ENCODE data around the gene CERS6.

The CERS6 gene

DNA sequence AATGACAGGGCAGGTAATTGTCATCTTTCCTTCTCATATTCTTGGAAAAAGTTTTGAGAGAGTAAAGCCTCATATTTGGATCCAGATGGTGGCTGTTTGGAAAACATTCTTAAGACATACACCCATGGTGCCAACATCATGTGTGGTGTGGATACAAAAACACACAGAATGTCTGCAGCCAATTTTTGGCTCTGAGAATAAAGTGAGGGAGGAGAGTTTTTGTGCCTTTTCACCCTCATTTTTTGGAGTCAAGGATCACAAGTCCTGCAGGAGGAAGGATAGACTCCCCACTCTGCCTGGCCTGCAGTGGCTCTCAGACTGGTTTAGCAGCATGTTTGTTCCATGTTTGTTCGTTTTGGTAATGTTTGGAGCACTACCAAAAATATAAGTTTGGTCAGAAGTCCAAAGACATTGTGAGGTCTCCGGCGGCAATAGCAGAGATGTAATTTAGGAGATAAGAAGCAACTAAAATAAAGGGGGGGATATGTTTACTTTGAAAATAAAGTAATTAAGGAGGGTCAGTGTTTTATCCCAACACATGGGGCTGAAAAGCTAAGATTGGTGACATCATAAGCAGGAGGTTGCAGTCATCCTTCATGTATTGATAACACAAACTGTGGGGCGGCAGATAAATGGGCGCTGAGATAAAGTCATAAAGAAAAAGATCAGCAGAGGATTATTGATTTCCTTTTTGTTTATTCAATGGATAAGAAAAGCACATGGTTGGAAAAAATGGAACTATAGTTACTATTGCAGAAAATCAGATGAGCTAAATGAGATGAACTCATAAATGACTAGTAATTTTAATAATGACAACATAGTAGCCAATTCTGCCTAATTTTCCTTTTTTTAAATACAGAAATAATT lies 347.0 kb downstream of the CERS6 start:
- Histone ChIP-seq H3K14ac (ENCODE audit: low read length) (no peak overlapping the region), H2AK5ac (ENCODE audit: low read depth, low read length) (no peak overlapping the region), H3K23ac (ENCODE audit: low read depth, low read length, poor library complexity) (no peak overlapping the region), H2BK5ac (ENCODE audit: low read length) (no peak overlapping the region), H4K8ac (ENCODE audit: low read depth, low read length) (no peak overlapping the region), H4K91ac (ENCODE audit: low read depth, low read length, poor library complexity) (no peak overlapping the region), H3K9ac (ENCODE audit: low read depth, low read length, poor library complexity) (no peak overlapping the region), H3K36me3 (replicated peaks in 1 of 2; ENCODE audit: control insufficient read depth in 2 of 2, insufficient read depth in 2 of 2, low read length in 2 of 2) (no peaks in the 10 kb centered on the region), H3K9me3 (replicated peaks in 1 of 2; ENCODE audit: control insufficient read depth in 2 of 2, insufficient read depth in 1 of 2, low read depth in 1 of 2, low read length in 2 of 2) (no peaks in the 10 kb centered on the region), H3K27me3 (ENCODE audit: control insufficient read depth in 3 of 3, insufficient read depth in 3 of 3, low read depth in 1 of 3, low read length in 3 of 3) (no peaks in the 10 kb centered on the region), H3K79me1 (ENCODE audit: low read depth, low read length) (no peaks in the 10 kb centered on the region), H2BK120ac (ENCODE audit: low read depth, low read length) (no peak overlapping the region), H3K4me3 (ENCODE audit: low read length in 2 of 2) (no peak overlapping the region), H3K18ac (ENCODE audit: low read length) (no peak overlapping the region), H2BK15ac (ENCODE audit: low read length) (no peak overlapping the region), H2AFZ (ENCODE audit: low read length) (no peak overlapping the region), H2BK12ac (ENCODE audit: low read length) (no peak overlapping the region), H3K4me1 (ENCODE audit: control insufficient read depth in 2 of 2, insufficient read depth in 1 of 2, low read depth in 1 of 2, low read length in 2 of 2) (peaks cover 6 to 8% of the 10 kb centered on the region in 2 donors), H3K4ac (ENCODE audit: low read length) (no peak overlapping the region), H3K4me2 (ENCODE audit: insufficient read depth, low read length, poor library complexity, severe bottlenecking) (no peak overlapping the region), H3K27ac (replicated peaks; ENCODE audit: low read length) (no peak overlapping the region)
- no peak for DNase-seq (ENCODE audit: low spot score)
- no CpG with 5 or more reads among the region's 5 CpGs for WGBS, 2 donors (ENCODE audit: extremely low coverage in 2 of 2, insufficient read length in 2 of 2, insufficient replicate concordance in 1 of 2)

GRCh38 chr2:168804214-168804613 lies 348.1 kb downstream of the CERS6 start:
- Histone ChIP-seq H4K8ac (ENCODE audit: low read depth, low read length) (no peak overlapping the region), H3K27ac (replicated peaks; ENCODE audit: low read length) (no peak overlapping the region), H2BK5ac (ENCODE audit: low read length) (no peak overlapping the region), H3K4me3 (ENCODE audit: low read length in 2 of 2) (no peak overlapping the region), H2AFZ (ENCODE audit: low read length) (peak overlapping the region; percentile 20), H3K9me3 (replicated peaks in 1 of 2; ENCODE audit: control insufficient read depth in 2 of 2, insufficient read depth in 1 of 2, low read depth in 1 of 2, low read length in 2 of 2) (no peaks in the 10 kb centered on the region), H2AK5ac (ENCODE audit: low read depth, low read length) (no peak overlapping the region), H3K4ac (ENCODE audit: low read length) (no peak overlapping the region), H3K9ac (ENCODE audit: low read depth, low read length, poor library complexity) (no peak overlapping the region), H2BK120ac (ENCODE audit: low read depth, low read length) (no peak overlapping the region), H3K23ac (ENCODE audit: low read depth, low read length, poor library complexity) (no peak overlapping the region), H3K4me1 (ENCODE audit: control insufficient read depth in 2 of 2, insufficient read depth in 1 of 2, low read depth in 1 of 2, low read length in 2 of 2) (peaks cover 6% of the 10 kb centered on the region in 2 donors), H3K36me3 (replicated peaks in 1 of 2; ENCODE audit: control insufficient read depth in 2 of 2, insufficient read depth in 2 of 2, low read length in 2 of 2) (no peaks in the 10 kb centered on the region), H3K4me2 (ENCODE audit: insufficient read depth, low read length, poor library complexity, severe bottlenecking) (no peak overlapping the region), H2BK12ac (ENCODE audit: low read length) (no peak overlapping the region), H4K91ac (ENCODE audit: low read depth, low read length, poor library complexity) (no peak overlapping the region), H3K79me1 (ENCODE audit: low read depth, low read length) (no peaks in the 10 kb centered on the region), H3K27me3 (ENCODE audit: control insufficient read depth in 3 of 3, insufficient read depth in 3 of 3, low read depth in 1 of 3, low read length in 3 of 3) (no peaks in the 10 kb centered on the region), H2BK15ac (ENCODE audit: low read length) (no peak overlapping the region), H3K14ac (ENCODE audit: low read length) (no peak overlapping the region), H3K18ac (ENCODE audit: low read length) (no peak overlapping the region)
- no peak for DNase-seq (ENCODE audit: low spot score)
- no CpG with 5 or more reads among the region's 3 CpGs for WGBS, 2 donors (ENCODE audit: extremely low coverage in 2 of 2, insufficient read length in 2 of 2, insufficient replicate concordance in 1 of 2)

DNA sequence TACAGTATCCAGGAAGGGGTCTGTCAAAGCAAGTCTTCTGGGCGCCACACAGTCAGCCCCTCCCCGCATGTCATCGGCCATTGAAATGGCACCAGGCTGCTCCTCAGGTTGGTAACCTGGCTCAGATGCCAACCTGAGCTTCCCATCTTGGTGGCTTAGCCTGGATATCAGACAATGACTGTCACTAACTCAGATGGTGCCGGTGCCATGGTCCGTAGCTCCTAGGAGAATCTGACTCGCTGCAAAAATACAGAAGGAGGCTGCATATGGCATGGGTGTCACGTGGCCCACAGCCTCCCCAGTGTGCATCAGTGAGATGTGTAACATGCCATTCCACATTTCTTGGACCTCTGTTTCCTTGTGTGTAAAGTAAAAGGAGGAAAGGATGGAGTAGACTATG lies 349.5 kb downstream of the CERS6 start:
- H3K4ac ChIP-seq (ENCODE audit: low read length), result no peak overlapping the region
- no peak overlapping the region for H2AFZ ChIP-seq (ENCODE audit: low read length)
- no peak overlapping the region for H3K4me3 ChIP-seq (ENCODE audit: low read length in 2 of 2)
- H2BK12ac ChIP-seq (ENCODE audit: low read length), result no peak overlapping the region
- H3K9me3 ChIP-seq (replicated peaks in 1 of 2; ENCODE audit: control insufficient read depth in 2 of 2, insufficient read depth in 1 of 2, low read depth in 1 of 2, low read length in 2 of 2), result no peaks in the 10 kb centered on the region
- no peak overlapping the region for H3K4me2 ChIP-seq (ENCODE audit: insufficient read depth, low read length, poor library complexity, severe bottlenecking)
- H2BK120ac ChIP-seq (ENCODE audit: low read depth, low read length), result no peak overlapping the region
- H2BK5ac ChIP-seq (ENCODE audit: low read length), result no peak overlapping the region
- no peak overlapping the region for H3K27ac ChIP-seq (replicated peaks; ENCODE audit: low read length)
- DNase-seq (ENCODE audit: low spot score), result no peak
- H3K36me3 ChIP-seq (replicated peaks in 1 of 2; ENCODE audit: control insufficient read depth in 2 of 2, insufficient read depth in 2 of 2, low read length in 2 of 2), result no peaks in the 10 kb centered on the region
- no peak overlapping the region for H3K18ac ChIP-seq (ENCODE audit: low read length)
- H4K91ac ChIP-seq (ENCODE audit: low read depth, low read length, poor library complexity), result no peak overlapping the region
- H3K79me1 ChIP-seq (ENCODE audit: low read depth, low read length), result no peaks in the 10 kb centered on the region
- H3K23ac ChIP-seq (ENCODE audit: low read depth, low read length, poor library complexity), result no peak overlapping the region
- no peak overlapping the region for H3K9ac ChIP-seq (ENCODE audit: low read depth, low read length, poor library complexity)
- no CpG with 5 or more reads among the region's 7 CpGs for WGBS, 2 donors (ENCODE audit: extremely low coverage in 2 of 2, insufficient read length in 2 of 2, insufficient replicate concordance in 1 of 2)
- no peak overlapping the region for H2BK15ac ChIP-seq (ENCODE audit: low read length)
- peaks cover 2 to 3% of the 10 kb centered on the region in 2 donors for H3K4me1 ChIP-seq (ENCODE audit: control insufficient read depth in 2 of 2, insufficient read depth in 1 of 2, low read depth in 1 of 2, low read length in 2 of 2)
- no peak overlapping the region for H4K8ac ChIP-seq (ENCODE audit: low read depth, low read length)
- no peak overlapping the region for H2AK5ac ChIP-seq (ENCODE audit: low read depth, low read length)
- no peak overlapping the region for H3K14ac ChIP-seq (ENCODE audit: low read length)
- no peaks in the 10 kb centered on the region for H3K27me3 ChIP-seq (ENCODE audit: control insufficient read depth in 3 of 3, insufficient read depth in 3 of 3, low read depth in 1 of 3, low read length in 3 of 3)

DNA sequence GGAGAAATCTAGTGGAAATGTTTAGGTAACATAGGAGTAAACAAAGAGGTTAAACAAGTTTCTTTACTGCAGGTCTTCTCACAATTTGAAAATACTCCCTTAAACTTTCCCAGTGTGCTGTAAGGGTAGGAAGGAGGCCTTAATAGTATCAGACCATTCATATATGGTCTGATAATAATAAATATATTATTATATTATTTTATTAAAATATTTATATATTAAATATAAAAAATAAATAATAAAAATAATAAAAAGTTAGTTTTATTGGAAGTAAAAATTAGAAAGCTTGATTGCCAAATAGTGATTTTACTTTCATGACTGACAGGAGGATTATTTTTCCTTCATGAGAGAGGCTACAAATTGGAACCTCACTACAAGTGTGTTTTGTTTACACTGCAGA lies 353.5 kb downstream of the CERS6 start:
- Histone ChIP-seq H2BK120ac (ENCODE audit: low read depth, low read length) (no peak overlapping the region), H3K36me3 (replicated peaks in 1 of 2; ENCODE audit: control insufficient read depth in 2 of 2, insufficient read depth in 2 of 2, low read length in 2 of 2) (no peaks in the 10 kb centered on the region), H2AFZ (ENCODE audit: low read length) (peak overlapping the region; percentile 3), H3K14ac (ENCODE audit: low read length) (no peak overlapping the region), H2AK5ac (ENCODE audit: low read depth, low read length) (no peak overlapping the region), H3K4me3 (ENCODE audit: low read length in 2 of 2) (no peak overlapping the region), H4K91ac (ENCODE audit: low read depth, low read length, poor library complexity) (no peak overlapping the region), H3K27ac (replicated peaks; ENCODE audit: low read length) (no peak overlapping the region), H3K79me1 (ENCODE audit: low read depth, low read length) (no peaks in the 10 kb centered on the region), H3K9me3 (replicated peaks in 1 of 2; ENCODE audit: control insufficient read depth in 2 of 2, insufficient read depth in 1 of 2, low read depth in 1 of 2, low read length in 2 of 2) (no peaks in the 10 kb centered on the region), H4K8ac (ENCODE audit: low read depth, low read length) (no peak overlapping the region), H2BK12ac (ENCODE audit: low read length) (no peak overlapping the region), H3K9ac (ENCODE audit: low read depth, low read length, poor library complexity) (no peak overlapping the region), H3K4me2 (ENCODE audit: insufficient read depth, low read length, poor library complexity, severe bottlenecking) (no peak overlapping the region), H3K27me3 (ENCODE audit: control insufficient read depth in 3 of 3, insufficient read depth in 3 of 3, low read depth in 1 of 3, low read length in 3 of 3) (no peaks in the 10 kb centered on the region), H2BK5ac (ENCODE audit: low read length) (no peak overlapping the region), H3K4ac (ENCODE audit: low read length) (no peak overlapping the region), H3K23ac (ENCODE audit: low read depth, low read length, poor library complexity) (no peak overlapping the region), H2BK15ac (ENCODE audit: low read length) (no peak overlapping the region), H3K4me1 (ENCODE audit: control insufficient read depth in 2 of 2, insufficient read depth in 1 of 2, low read depth in 1 of 2, low read length in 2 of 2) (peaks cover 0 to 3% of the 10 kb centered on the region in 2 donors), H3K18ac (ENCODE audit: low read length) (no peak overlapping the region)
- DNase-seq (ENCODE audit: low spot score), result no peak

Measured in neuronal stem cell (in vitro differentiated cells).